ENCODE measurements around the gene FPR2.
"Not testable (repeated sequence)": the region's sequence is repeated elsewhere in the genome, so short reads cannot be mapped to it uniquely, and the experiment has no call there.

Gene FPR2

DNA sequence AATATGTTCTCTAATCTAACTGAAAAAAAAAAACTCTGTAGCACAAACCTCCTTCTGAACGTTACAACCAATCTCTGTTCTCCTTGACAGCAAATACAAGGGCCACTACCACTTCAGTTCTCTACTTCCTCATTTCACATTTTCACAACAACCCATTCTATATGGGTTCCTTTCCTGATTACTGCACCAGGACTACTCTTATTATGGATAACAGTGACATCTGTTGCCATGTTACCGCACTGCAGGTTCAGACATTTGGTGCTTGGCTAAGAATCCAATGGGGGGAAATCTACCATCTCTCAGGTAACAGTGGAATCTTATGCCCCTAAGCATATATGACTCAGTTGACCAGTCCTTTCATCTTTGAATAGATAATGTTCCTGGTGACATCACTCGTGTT, 22.4 kb downstream of the FPR2 start:
- DNase-seq (ENCODE audit: low read depth, low spot score) = no peak

DNA sequence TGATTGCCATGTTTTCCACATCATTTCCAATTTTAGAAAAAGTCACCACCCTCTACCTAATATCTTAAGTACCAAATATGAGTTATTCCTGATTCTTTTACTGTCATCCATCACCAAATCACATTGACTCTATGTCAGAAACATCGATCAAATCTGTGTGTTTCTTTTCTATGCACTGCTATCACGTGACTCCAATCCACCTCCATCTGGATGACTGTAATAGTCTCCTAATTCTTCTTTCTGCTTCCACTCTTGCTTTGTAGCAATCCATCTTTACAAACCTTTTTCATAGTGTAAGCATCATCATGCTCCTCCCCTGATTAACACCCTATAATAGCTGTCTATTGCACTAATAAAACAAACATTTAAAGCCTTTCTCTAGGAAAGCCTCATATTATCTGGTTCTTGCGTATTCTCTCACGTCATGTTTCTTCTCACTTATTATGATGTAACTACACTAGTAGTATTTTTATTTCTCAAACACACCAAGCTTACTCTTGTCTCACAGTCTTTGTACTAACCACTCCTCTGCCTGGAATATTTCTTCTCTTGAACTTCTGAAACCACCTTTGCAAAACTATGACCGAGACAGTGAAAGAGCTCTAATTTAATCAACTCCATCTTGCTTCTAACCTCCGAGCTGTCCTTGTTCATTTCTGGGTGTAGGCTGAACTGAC, 23.3 kb downstream of the FPR2 start:
- no peak for DNase-seq (ENCODE audit: low read depth, low spot score)

DNA sequence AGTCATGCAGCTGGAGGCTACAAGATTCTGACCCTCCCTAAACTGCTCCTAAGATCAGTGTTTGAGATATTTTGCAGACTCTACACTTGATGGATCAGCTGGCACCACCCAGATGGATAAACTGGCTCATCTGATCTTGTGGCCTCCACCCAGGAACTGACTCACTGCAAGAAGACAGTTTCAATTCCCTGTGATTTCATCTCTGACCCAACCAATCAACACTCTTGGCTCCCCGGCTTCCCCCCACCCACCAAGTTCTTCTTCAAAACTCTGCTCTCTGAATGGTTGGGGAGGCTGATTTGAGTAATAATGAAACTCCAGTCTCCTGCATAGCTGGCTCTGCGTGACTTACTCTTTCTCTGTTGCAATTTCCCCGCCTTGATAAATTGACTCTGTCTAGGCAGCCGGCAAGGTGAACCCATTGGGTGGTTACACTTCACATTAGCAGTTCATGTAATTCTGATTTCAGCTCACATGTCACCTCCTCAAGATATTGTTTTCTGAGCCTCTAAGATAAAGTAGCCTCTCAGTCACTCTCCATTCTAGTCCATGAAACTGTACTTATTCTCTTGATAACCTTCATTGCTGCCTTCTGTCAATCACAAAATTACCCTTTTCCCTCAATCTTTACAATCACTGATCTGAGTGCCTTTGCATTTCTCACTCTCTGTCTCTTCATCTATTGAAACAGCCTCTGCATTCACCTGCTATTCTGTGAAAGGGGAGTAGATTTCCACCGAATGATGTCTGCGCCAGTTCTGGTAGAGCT, 24.1 kb downstream of the FPR2 start:
- no peak for DNase-seq (ENCODE audit: low read depth, low spot score)

DNA sequence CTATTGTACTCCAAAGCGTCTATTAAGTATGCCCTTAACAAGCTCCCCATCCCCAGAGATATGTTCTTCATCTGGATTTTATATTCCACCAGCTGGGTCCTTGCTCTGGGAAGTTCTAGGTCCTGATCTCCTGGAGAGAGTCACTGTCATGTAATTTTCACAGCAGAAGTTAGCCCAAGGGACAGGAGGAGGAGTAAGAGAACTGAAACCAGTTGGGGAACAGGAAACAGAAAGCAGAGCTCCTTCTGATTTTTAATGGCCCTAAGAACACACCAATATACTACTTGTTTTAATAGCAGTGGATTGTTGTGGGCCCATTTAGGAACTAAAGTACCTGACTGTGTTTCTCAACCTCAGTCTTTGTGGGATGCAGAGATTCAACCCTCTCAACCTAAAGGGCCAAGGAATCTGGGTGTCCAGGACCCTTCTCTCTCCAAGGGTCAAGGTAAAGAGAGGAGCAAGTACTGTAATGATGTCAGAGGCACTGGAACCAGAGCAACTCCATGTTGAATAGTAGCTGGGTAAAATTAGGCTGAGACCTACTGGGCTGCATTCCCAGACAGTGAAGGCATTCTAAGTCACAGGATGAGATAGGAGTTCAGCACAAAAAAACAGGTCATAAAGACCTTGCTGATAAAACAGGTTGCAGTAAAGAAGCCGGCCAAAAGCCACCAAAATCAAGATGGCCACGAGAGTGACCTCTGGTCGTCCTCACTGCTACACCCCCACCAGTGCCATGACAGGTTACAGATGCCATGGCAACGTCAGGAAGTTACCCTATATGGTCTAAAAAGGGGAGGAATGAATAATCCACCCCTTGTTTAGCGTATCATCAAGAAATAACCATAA, 25.9 kb downstream of the FPR2 start:
- DNase-seq (ENCODE audit: low read depth, low spot score) = no peak

DNA sequence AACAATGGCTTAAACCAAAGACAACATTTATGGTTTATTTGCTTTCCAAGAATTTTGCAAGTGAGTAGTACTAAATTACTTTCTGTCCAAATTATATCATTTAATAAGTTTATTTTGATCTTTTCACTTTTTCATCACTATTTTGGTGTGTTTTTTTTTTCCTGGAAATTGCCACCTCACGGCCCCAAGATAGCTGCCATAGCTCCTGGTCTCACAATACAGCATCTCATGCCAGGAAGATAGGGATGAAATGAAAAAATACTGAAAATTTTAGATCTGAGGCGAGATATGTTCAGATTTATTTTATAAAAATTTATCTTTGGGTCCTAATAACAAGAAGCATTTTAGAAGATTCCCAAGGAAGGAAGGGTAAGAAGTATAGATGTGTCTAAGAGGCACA, 27.0 kb downstream of the FPR2 start:
- no peak for DNase-seq (ENCODE audit: low read depth, low spot score)

DNA sequence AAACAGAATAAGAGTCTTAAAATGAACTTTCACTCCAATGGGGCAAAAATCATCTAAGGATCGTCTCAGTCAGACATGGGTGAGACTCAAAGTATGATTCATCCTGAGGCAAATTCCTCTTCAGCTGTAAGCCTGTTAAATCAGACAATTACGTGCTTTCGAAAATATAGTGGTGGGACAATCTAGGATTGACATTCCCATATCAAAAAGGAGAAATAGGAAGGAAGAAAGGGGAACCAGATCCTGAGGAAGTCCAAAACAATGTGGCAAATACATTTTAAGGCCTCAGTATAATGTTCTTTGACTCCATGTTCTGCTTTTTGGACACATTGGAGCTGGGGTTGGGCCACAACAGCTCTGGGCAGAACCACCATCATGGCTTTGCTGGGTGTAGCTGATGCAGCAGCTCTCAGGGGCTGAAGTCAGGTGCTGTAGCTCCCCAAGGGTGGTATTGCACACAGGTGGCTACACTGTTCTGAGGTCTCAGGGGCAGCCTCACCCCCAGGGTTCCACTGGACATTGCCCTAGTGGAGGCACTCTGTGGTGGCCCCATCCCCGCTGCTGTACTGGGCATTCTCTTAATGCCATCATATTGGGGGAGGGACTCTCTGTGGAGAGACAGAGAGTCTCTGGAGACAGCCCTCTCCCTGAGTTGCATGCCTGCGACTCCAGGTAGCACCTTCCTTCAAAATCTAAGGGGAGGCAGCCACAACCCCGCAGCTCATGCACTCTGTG, 28.2 kb downstream of the FPR2 start:
- DNase-seq (ENCODE audit: low read depth, low spot score) = no peak

DNA sequence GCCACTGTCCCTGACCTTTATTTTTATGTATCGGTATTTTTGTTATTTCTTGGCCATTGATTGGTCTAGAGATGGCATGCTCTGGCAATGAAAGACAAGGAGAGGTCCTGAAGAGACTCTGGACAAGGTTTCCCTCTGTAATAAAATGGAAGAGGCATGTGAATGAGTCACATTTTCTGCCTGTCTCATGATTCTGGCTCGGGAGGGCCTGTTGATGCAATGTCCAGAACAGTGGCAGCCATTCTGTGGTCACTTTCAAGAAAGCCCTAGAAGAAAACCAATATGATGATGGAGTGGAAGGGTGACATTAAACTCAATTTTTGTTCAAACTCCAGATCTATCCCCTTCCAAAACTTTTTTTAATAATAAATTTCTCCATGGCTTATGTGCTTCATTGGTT, 32.0 kb downstream of the FPR2 start:
- no peak for DNase-seq (ENCODE audit: low read depth, low spot score)

DNA sequence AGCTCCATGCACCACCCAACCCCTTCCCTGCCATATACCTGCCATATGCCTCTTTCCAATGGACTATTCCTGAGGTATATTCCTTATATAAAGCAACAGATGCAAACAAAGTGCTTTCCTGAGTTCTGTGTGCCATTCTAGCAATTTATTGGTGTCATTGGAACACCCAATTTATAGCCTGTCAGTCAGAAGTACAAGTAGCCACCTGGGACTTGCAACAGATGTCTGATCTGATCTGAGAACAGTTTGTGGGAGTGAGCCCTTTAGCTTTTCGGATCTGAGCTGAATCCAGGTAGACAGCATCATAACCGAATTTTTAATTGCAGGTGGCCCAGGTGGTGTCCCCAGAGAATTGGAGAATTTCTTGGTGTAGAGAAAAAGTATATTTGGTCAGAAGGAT, 33.0 kb downstream of the FPR2 start:
- no peak for DNase-seq (ENCODE audit: low read depth, low spot score)

DNA sequence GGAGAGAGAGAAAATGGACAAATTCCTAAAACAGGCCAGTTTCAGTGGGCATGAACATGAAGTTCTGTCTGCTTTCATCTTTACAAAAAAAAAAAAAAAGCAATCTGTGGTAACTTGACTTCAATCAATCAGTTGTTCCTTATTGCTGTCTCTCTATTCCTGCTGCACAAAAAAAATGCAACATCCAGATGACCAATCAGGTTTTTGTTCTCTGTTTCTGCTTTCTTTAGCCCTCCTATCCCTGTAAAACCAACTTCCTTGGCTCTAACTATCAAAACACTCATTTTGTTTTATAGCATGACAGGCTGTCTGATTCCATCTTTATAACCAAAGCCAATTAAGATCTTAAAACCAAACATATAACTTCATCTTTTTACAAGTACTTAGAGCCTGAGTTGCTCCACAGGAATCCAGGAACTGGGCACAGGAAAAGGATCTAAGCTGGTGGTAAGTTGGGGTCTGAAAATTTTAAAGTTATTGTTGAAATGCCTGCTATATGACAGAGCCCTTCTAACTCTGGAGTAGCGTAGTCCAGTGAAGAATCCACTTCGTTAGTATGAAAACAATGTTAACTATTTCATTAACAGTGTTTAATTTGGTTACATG, 34.0 kb downstream of the FPR2 start, which contains the start of gene FPR3:
TSS of gene FPR3 (plus strand) at position 273 of the 606 bp plus-strand sequence. CDS start 28,592 bp downstream, outside the sequence.
- no peak for DNase-seq (ENCODE audit: low read depth, low spot score)

DNA sequence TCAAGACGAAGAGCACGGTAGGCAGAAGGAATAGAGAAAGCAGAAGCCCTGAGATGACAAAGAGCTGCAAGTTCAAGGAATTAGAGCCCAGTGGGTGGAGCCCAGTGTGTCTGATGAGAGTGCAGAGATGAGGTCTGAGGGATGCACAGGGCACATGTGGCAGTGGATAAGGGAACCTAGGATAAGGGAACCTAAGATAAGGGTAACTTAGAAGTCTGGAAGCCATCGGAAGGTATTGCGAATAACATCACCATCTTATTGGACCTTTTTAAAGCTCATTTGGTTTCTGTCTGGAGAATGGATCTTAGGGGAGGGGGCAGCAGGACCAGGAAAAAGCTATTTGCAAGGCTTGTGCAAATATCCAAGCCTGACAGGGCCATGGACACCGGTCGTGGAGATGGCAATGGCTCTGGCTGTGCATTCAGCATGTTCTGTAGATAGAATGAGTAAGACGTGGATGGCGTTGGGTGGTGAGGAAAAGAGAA, 35.3 kb downstream of the FPR2 start:
- DNase-seq (ENCODE audit: low read depth, low spot score) = no peak

DNA sequence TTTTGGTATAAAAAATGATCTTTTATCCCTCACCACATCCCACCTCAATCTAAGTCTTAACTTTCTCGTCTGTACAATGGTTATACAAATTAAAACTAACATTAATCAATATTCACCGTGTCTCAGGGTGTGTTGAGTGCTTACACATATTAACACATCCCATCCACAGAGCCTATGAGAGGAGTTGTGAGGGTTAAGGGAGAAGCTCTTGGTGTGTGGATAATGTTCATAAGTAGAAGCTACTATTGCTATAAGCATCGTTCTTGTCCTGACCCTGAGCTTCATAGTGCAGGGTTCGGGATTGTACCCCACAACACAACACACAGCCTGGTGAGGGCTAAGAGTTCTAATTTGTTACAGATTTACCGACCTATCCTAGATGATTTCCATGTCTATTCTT, 36.5 kb downstream of the FPR2 start:
- DNase-seq (ENCODE audit: low read depth, low spot score) = no peak

DNA sequence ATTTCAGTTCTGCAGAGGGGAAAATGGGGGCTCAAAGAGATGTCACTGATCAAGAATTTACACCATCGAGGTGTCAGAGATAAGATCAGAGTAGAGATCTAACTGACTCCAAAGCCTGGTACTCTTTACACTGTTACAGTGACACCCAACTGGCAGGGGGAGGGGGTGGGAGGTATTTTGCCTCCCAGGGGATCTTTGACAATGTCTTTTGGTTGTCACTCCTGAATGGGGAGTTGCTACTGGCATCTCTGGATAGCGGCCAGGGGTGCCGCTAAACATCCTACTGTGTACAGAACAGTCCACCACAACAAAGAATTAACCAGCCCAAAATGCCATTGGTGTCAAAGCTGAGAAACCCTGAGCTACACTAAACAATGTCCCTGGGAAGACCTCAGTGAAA, 37.1 kb downstream of the FPR2 start:
- no peak for DNase-seq (ENCODE audit: low read depth, low spot score)

DNA sequence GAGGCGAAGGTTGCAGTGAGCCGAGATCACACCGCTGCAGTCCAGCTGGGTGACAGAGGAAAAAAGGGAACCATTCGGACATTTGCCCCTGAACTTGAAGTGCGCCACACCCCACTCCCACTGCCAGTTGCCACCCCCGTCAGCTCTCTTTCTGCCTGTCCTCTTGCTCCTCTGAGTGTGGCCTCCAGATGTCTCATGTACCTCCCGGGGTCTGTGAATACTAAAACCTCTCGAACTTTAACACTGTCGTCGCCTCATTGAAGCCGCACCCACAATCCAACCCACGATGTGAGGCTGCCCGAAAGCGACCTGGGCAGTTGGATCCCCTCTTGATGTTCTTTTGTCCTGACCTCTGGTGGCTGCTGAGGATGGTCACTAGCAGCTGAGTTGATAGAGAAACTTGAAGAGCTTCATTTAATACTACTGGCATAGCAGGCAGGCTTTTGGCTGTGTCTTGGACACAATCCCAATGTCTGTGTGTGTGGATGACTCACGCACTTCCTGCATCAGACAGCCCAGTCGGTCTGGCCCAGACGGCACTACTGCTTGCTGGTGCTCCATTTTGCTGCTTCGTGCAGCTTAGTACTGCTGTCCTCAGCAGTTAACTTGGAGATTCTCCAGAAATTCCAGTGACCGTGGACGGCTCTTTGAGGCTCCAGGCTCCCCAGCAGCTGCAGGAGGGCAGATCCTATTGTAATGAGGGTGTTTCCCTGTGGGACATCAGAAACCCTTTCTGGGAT, 38.2 kb downstream of the FPR2 start:
- DNase-seq (ENCODE audit: low read depth, low spot score) = peak; percentile 91

DNA sequence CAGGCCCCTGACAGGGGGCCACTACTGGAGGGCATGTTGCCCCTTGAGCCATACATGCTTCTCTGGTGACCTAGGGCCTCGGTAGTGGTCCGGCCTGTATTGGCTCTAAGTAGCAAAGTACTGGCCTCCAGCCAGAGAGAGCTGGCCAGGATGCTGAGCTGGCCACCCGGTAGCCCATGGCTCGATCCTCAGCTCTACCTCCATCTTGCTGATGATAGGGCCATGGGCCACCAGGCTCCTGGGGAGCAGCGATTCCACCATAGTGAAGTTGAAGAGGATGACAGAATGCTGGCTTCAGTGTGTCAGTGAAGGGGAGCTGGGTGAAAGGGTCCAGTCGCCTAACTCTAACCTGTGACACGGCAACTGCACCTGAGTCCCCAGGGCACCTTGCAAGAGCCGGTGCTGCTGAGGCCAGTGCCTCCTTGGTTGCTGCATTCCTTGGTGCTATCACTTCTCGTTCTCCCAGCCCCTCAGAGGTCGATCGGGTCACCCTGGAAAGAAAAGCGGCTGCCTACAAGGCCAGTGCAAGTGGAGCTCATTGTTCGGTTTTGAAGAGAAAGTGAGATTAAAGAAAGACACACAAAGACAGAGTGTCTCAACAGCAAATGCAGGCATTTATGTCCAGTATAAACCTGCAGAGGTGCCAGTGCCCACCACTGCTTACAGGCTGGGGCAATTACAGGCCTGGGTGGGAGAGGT, 38.9 kb downstream of the FPR2 start:
- no peak for DNase-seq (ENCODE audit: low read depth, low spot score)

DNA sequence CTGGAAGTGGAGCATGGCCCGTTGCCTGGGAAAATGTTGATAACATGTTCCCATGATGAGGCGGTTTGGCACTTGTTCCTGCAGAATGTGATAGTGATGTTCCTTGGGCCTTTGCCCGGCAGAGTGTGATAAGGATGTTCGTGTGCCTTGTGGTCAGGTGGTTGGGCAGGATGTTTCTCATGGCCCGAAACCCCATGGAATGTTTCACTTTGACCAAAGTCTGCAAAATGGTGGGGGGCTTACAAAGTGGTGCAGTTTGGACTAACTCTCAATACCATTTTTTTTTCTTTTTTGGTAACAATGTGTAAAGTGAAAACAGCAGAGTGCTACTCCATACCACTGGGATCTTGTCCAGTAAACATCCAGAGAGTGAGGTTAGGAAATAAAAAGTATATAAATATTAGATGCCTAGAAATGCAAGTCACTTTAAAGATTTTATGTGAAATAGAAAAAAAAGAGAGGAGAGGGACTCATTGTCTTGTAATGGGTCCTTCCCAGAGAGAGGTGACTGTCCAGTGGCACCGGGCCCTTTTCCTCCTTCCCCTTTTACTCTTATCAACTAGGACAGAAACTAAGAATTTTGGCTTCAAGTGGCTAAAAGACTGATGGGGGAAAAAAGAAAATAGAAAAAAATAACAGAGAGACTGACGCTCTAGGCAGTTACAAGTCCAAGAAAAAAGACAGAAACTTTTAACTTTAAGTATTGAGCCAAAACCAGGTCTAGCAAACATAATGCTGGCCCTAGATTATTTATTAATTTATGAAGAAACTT, 39.7 kb downstream of the FPR2 start:
- DNase-seq (ENCODE audit: low read depth, low spot score) = peak; percentile 21

DNA sequence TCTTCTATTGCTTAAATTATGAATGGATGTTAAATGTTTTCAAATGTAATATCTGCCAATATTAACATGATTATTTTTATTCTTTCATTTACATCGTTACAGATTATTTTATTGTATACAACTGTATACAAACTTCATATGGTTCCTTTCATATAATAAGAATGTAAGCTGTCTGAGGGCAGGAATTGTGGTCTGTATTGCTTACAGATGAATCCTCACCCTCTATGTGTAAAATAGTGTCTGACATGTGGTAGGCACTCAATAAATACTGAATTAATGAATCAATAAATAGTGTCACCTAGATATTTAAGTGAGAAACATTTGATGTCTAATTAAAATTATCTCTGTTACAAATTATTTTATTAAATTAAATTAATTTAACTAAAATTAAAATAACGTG, 41.8 kb downstream of the FPR2 start:
- no peak for DNase-seq (ENCODE audit: low read depth, low spot score)

DNA sequence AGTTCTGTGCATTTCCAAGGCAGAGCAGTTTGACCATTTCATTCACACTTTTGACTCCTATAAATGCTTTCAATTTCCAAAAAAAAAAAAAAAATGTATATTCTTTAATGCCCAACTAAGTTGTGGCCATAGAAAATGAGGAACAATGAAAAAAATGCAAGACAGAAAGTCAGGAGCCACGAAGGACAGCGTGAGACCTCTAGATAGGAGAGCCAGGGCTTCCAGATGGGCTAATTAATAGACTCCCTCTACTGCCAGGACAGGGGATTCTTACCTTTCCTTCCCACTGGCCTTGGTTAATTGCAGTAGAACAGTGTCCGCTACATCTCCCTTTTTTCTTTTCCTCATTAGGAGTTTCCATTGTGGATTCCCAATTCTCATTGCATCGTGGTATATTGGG, 42.5 kb downstream of the FPR2 start:
- DNase-seq (ENCODE audit: low read depth, low spot score) = no peak

DNA sequence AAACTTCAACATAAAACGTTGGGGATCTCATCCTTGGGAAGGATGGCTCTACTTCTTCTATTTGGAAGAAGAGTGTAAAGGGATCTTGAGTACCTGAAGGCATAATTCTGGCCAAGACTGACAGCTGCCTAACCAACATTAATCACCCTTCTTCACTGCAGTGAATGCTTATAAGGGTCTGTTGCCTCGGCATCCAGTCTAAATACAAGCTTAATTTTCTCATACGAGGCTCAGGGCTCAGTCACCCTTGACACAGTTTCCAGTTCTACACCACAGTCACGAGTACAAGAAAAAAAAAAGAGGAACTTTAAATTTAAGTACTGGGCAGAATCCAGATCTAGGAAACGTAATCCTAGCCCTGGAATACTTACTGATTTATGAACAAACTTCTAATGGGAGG, 43.0 kb downstream of the FPR2 start:
- DNase-seq (ENCODE audit: low read depth, low spot score) = no peak

DNA sequence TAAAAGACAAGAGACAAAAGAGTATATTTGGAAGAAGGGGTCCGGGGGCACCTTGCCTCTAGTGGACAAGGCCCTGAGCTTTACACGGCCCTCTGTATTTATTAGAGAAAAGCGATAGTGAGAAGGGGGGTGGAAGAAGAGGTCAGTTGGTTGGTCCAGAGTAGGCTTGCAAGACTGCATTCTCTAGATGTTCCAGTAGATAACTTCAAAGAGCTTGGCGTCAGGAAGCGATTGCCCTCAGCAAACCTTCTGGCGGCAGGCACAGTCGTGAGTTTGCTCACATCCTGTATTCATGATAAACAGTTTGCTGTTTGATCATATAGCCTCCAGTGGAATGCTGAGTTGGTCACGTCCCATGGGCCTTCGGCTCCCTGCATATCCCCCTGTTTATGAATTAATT, 43.8 kb downstream of the FPR2 start:
- not testable (repeated sequence) for DNase-seq (ENCODE audit: low read depth, low spot score)
